ES-I3 (cell line): Measurements from ENCODE around the gene HMGB2.

ENCODE experiments used
- H3K36me3 ChIP-seq: 2 replicates; pipeline ENCODE4 v1.6.1; 2013; ENCODE audit warnings: mild to moderate bottlenecking, low read length, control low read depth, moderate library complexity; ENCODE audit not compliant: insufficient read depth
- H3K4me1 ChIP-seq: 2 replicates; pipeline ENCODE4 v1.6.1; 2013; ENCODE audit warnings: mild to moderate bottlenecking, control low read depth, low read length; ENCODE audit not compliant: insufficient read depth
- H3K9ac ChIP-seq: 2 replicates; pipeline ENCODE4 v1.6.1; 2013; ENCODE audit warnings: low read depth, mild to moderate bottlenecking, low read length, moderate library complexity
- H3K9me3 ChIP-seq: 2 replicates; pipeline ENCODE4 v1.6.1; 2013; ENCODE audit warnings: mild to moderate bottlenecking, low read length, moderate library complexity; ENCODE audit not compliant: control insufficient read depth, insufficient read depth

HMGB2 gene

GRCh38 chr4:173334085-173334890 is at the start of gene HMGB2:
HMGB2 (minus strand) TSS chr4:173334358; CDS start chr4:173333649, 709 bp downstream.
- H3K9ac ChIP-seq, result peak within 1 kb of the TSS; percentile 99
- peaks cover 18% of the 10 kb centered on the region for H3K36me3 ChIP-seq
- no peaks in the 10 kb centered on the region for H3K9me3 ChIP-seq
- peaks cover 8% of the 10 kb centered on the region; the same call in 1 of the 2 replicates for H3K4me1 ChIP-seq

GRCh38 chr4:173382349-173382748 is 48.2 kb upstream of the HMGB2 start:
- no peaks in the 10 kb centered on the region for H3K36me3 ChIP-seq
- H3K9me3 ChIP-seq, result no peaks in the 10 kb centered on the region
- no peak overlapping the region for H3K9ac ChIP-seq

GRCh38 chr4:173381610-173382009 is 47.5 kb upstream of the HMGB2 start:
- no peak overlapping the region for H3K9ac ChIP-seq
- no peaks in the 10 kb centered on the region for H3K36me3 ChIP-seq
- no peaks in the 10 kb centered on the region for H3K9me3 ChIP-seq
- peaks cover 5% of the 10 kb centered on the region for H3K4me1 ChIP-seq

More at GRCh38 chr4:173382349-173382748, 48.2 kb upstream of the HMGB2 start:
- peaks cover 5% of the 10 kb centered on the region for H3K4me1 ChIP-seq

GRCh38 chr4:173380987-173381386 is 46.8 kb upstream of the HMGB2 start:
- no peak overlapping the region for H3K9ac ChIP-seq
- H3K4me1 ChIP-seq, result peaks cover 5% of the 10 kb centered on the region
- no peaks in the 10 kb centered on the region for H3K36me3 ChIP-seq
- no peaks in the 10 kb centered on the region for H3K9me3 ChIP-seq

GRCh38 chr4:173379929-173380328 is 45.8 kb upstream of the HMGB2 start:
- no peak overlapping the region for H3K9ac ChIP-seq
- H3K9me3 ChIP-seq, result no peaks in the 10 kb centered on the region
- peaks cover 5% of the 10 kb centered on the region for H3K4me1 ChIP-seq
- H3K36me3 ChIP-seq, result no peaks in the 10 kb centered on the region

GRCh38 chr4:173374588-173374987 is 40.4 kb upstream of the HMGB2 start:
- H3K9ac ChIP-seq, result no peak overlapping the region
- H3K9me3 ChIP-seq, result no peaks in the 10 kb centered on the region
- no peaks in the 10 kb centered on the region for H3K4me1 ChIP-seq
- no peaks in the 10 kb centered on the region for H3K36me3 ChIP-seq

GRCh38 chr4:173371292-173372192 is 37.4 kb upstream of the HMGB2 start:
- Histone ChIP-seq H3K36me3 (no peaks in the 10 kb centered on the region), H3K9me3 (no peaks in the 10 kb centered on the region), H3K9ac (peak overlapping the region; percentile 80), H3K4me1 (no peaks in the 10 kb centered on the region)

GRCh38 chr4:173370477-173371291 is 36.5 kb upstream of the HMGB2 start, which contains the start of gene SAP30:
SAP30 (plus strand) TSS chr4:173370954; CDS start chr4:173371183, 229 bp downstream.
- H3K9ac ChIP-seq, result peak within 1 kb of the TSS; percentile 80
- no peaks in the 10 kb centered on the region for H3K36me3 ChIP-seq
- H3K9me3 ChIP-seq, result no peaks in the 10 kb centered on the region
- H3K4me1 ChIP-seq, result no peaks in the 10 kb centered on the region

GRCh38 chr4:173370130-173370476 is 35.9 kb upstream of the HMGB2 start:
- Histone ChIP-seq H3K4me1 (no peaks in the 10 kb centered on the region), H3K9me3 (no peaks in the 10 kb centered on the region), H3K9ac (peak overlapping the region; percentile 79)

GRCh38 chr4:173367946-173368345 is 33.8 kb upstream of the HMGB2 start:
- no peaks in the 10 kb centered on the region for H3K36me3 ChIP-seq
- H3K9ac ChIP-seq, result no peak overlapping the region
- H3K4me1 ChIP-seq, result no peaks in the 10 kb centered on the region

More at GRCh38 chr4:173370130-173370476, 35.9 kb upstream of the HMGB2 start:
- no peaks in the 10 kb centered on the region for H3K36me3 ChIP-seq

GRCh38 chr4:173367285-173367684 is 33.1 kb upstream of the HMGB2 start:
- H3K9ac ChIP-seq, result no peak overlapping the region
- H3K9me3 ChIP-seq, result no peaks in the 10 kb centered on the region
- H3K36me3 ChIP-seq, result no peaks in the 10 kb centered on the region
- no peaks in the 10 kb centered on the region for H3K4me1 ChIP-seq

More at GRCh38 chr4:173367946-173368345, 33.8 kb upstream of the HMGB2 start:
- no peaks in the 10 kb centered on the region for H3K9me3 ChIP-seq

GRCh38 chr4:173365359-173365996 is 31.3 kb upstream of the HMGB2 start:
- no peaks in the 10 kb centered on the region for H3K4me1 ChIP-seq
- H3K36me3 ChIP-seq, result no peaks in the 10 kb centered on the region
- no peaks in the 10 kb centered on the region for H3K9me3 ChIP-seq
- H3K9ac ChIP-seq, result no peak overlapping the region

- no peaks in the 10 kb centered on the region for H3K4me1 ChIP-seq
- no peak overlapping the region for H3K9ac ChIP-seq
- H3K36me3 ChIP-seq, result no peaks in the 10 kb centered on the region
- H3K9me3 ChIP-seq, result no peaks in the 10 kb centered on the region
Measured at GRCh38 chr4:173362666-173363065, 28.5 kb upstream of the HMGB2 start.
